Measurements from ENCODE around the gene CSAD.

DNA sequence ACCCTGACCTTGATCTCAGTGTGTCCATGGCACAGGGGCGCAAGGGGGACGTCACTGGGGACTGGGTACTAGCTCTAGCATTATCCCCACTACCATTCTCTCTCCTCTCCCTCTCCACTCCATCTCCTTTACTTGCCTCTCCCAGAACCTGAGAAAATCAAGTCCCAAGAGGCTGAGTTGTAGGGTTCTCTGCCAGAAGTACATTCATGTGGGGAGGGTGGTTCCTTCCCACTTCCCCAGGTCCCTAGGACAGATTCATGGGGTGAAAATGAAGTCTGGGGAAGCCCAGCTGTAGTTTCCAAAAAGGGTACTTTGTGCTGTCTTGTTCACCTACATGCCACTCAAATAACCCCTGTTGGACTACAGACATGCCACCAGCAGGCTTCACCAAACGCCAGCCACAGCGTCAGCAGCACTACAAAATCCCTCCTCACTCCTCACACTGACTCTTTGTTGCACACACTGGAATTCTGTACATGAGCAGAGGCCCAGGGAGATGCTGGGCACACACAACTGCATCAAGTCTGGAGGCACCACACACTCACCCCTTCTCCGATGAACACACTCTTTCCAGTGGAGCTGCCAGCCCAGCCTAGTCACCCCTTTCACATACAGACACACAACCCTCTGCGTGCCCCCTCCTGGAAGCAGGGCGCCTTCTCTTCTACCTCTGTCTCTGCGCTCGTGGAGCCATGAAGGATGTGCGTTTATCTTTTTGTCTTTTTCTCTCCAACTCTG is 44.3 kb upstream of the CSAD start:
- no peak for TF ChIP-seq POLR2A (IDR thresholded peaks at IDR 0.05)
- no peak for TF ChIP-seq CTCF (IDR thresholded peaks at IDR 0.05)
